Right lung (tissue), 10 donors: Measurements from ENCODE around the gene KCNA2. TPM values are rescaled to one million over a fixed set of nuclear protein-coding genes. Genes with fewer than 3 reads are reported as not detected.
A peak's percentile ranks its signal among the peaks of the same experiment; 100 is the strongest.

Source experiments
- DNase-seq, 2 donors: peaks; one replicate each; pipeline ENCODE4 v3.0.0-alpha.2; 2013
- long read RNA-seq, 8 donors: transcript quantifications; one replicate each; lab custom pipeline, GENCODE V29; 2026
- polyA plus RNA-seq, 5 donors: library from polyadenylated mRNA; unstranded; fragments of 120-200 nt; gene quantifications; one replicate each; pipeline versions ENCODE4 v1.2.1 to v1.2.3, GENCODE V29; 2013; ENCODE audit warnings: inconsistent platforms in 1 of 5, low replicate concordance in 1 of 5; ENCODE audit not compliant: insufficient read length in 5 of 5, insufficient read depth in 1 of 5

Gene KCNA2
- polyA plus RNA-seq: under 1 TPM; 0.62 to 0.99 (median 0.81) TPM
- long read RNA-seq, donor 1: 0 reads
- long read RNA-seq, donor 2: 0 reads
- long read RNA-seq, donor 3: 0 reads
- long read RNA-seq, donor 4: 0 reads
- long read RNA-seq, donor 5, partial matches to known transcripts: 0 of 1 reads
- long read RNA-seq, donor 5, other reads (novel, unspliced or antisense): 0 of 1 reads
- long read RNA-seq, donor 6: 0 reads
- long read RNA-seq, donor 7: 0 reads
- long read RNA-seq, donor 8: 0 reads

- DNase-seq: peak; percentile 67 to 71
These were observed at the start of gene KCNA2 for GRCh38 chr1:110605901-110606656. KCNA2 (minus strand) TSS chr1:110606358; CDS start chr1:110604782, 1,576 bp downstream.

- no peak for DNase-seq
These were observed 44.5 kb upstream of the KCNA2 start for GRCh38 chr1:110650609-110651008.

- no peak for DNase-seq
These were observed 42.3 kb upstream of the KCNA2 start for GRCh38 chr1:110648417-110648816.

DNA sequence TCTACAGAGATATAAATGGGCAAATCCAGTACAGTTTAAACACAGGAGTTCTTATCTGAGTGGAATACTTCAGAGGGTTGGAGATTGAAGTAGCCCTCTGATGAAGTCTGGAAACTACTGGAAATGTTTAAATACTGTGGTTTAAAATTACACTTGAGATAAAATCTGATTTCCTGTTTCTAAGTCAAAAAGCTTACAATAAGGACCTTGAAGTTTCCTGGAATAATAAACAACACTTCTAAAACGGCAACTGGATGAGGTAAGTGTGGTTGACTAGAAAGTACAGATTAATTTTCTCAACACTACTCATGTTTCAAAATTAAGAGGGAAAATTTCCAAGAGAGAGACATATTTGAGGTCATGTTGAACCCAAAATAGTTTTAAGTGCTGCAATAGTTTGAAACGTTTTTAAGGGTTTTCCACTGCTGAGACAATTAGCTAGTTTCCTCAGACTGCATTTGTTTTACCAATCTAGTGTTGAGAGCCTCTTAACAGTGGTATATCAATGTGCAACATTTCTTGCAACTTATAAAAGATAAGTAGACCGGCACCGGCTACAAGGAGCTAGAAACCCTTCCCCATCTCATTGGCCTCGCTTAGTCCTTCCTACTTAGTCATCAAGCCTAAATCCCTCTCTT, 41.2 kb upstream of the KCNA2 start:
- peak; percentile 75 to 82 for DNase-seq

DNA sequence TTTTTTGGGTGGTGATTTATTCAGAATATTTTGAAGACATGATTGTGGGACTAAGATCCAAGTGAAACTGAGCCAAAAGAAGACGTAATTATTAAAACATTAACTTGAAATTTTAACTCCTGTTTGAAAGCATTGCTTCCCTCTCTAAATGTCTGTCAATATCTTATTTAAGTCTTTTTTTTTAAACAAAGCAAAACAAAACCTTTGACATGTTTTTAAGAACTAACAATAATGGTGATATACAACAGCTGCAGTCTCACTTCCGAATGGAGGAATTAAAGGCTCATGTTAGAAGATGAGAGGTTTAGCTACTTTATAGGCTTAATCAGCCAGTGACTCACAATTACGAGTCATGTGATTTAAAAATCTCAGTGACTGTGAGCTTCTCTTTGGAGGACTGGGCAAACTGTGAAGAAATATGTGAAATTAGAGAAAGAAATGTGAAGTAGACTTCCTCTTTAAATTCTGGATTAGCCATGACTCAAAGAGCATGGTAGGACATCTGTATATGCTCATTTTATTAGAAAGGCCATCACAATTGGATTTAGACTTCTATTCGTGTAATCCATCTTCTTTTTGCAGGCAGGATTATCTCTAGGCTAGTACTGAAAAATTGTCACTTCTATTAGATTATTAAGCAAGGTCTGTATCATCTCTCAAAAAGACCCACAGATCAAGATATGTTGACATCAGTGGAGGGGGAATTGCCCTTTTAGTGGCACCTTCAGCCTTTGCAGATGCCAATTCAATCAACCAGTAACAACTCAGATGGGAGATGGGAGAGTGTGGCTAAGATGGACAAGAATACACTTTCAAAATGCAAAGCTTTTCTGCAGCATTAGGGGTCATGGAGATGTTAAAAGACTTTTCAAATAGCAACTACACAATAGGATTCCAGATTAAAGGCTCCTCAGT, 39.9 kb upstream of the KCNA2 start:
- peak in 1 of 2 donors; percentile 32 for DNase-seq

DNA sequence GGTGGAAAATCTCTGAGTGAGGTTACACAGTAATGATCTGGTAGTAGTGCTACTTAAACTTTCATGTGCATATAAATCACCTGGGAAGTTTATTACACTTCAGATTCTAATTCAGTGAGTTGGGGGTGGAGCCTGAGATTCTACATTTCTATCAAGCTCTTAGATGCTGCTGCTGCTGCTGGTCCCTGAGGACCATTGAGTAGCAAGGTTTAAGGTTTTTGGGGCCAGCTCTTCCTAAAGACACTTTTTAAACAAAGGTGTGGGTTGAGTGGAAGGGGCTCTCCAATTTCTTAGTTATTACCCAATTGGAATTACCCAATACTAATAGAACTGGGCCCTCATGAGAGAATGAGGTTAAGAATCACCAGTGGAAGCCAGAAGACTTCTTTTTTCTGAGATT, 39.1 kb upstream of the KCNA2 start:
- DNase-seq: no peak

GRCh38 chr1:110643879-110644472, 37.8 kb upstream of the KCNA2 start:
- no peak for DNase-seq

- DNase-seq: no peak
These were observed 33.7 kb upstream of the KCNA2 start for GRCh38 chr1:110639724-110640386.

- DNase-seq: no peak
These were observed 32.4 kb upstream of the KCNA2 start for GRCh38 chr1:110638556-110638955.

- DNase-seq: no peak
These were observed 31.9 kb upstream of the KCNA2 start for GRCh38 chr1:110638058-110638457.

- DNase-seq: no peak
These were observed 31.3 kb upstream of the KCNA2 start for GRCh38 chr1:110637475-110637874.

DNA sequence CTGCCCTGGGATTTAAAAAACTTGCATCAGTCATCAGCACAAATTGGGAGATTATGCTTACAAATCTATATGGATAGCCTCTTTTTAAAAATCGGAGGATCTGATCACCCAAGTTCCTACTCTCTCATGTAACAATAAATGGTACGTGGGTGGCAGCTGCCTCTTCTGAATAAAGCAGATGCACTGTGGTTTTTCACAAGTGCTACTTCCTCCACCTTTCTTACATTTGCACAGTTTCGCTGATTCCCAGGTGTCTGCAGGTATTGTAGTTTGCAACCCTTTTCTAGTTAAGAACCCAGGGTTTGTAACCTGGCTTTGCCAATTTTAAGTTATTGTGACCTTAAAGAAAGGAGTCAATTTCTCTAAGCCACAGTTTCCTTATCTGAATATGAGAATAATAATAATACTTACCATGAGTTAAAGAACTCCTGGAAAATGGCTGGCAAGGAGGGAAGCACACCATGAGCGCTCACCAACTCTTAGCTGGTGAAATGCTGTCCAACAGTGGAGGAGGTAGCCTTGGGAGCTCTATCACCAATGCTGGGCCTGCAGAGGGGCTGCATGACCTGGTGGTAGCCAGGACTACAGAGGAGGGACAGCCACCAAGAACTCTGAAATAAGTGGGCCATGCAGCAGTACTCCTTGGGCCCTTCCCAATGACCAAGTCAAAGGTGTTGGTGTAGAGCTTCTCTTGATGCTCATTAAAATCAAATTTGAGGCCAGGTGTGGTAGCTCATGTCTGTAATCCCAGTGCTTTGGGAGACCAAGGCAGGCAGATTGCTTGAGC, 30.2 kb upstream of the KCNA2 start:
- DNase-seq: no peak

DNA sequence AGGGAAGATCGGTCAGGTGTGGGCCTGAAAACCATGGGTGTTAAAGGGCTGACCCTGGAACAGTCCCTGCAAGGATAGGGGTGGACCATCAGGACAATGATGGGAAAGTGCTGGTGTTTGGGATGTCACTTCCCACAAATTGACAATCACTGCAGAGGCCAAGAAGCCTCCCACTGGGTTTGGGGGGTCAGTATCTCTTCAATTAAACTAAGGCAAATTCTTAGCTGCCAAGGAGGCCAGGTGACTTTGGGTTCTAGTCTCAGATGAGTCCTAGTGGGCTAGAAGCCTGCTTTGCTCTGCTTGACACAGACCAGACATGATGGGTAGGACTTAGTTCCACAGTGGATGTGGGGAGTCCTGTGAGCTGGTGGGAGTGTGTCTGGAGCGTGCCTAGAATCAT, 29.3 kb upstream of the KCNA2 start:
- no peak for DNase-seq

DNA sequence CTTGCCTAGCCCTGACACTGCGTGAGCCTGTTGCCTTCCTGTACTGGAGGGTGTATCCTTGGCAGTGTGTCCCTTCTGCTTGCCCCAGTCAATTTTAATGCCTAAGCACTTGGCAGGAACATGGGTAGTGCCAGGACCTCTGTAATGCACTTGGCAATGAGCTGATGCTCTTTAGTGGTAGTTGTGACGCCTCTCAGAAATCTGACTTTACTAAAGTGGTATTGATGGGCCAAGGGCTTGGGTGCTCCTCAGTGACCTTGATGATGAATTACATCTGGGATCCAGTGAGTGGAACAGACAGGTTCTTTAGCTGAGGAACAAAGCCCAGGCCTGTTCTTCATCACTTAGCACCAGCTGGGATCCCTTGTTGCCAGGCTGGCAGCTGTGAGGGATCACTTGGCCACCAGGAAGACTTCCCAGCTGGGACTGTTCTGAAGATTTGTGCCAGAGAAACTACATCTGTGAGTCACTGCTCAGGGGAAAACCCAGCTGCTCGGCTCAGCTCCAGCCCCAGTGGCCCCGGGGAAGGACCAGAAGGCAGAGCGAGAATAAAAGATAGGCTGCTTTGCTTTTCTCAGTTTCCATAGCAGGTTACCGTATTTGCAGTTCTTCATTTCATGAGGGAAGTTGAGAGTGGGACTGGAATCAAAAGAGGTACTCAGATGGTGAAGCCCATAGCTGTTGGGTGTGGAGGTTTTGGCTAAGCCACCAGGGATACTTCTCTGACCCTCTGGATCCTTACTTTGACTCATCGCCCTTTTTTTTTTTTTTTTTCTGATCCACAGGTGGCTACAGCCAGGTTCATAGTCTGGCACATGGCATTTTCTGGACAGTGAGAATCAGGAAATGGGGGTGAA, 28.5 kb upstream of the KCNA2 start:
- peak; percentile 91 to 92 for DNase-seq

GRCh38 chr1:110634086-110634454, 27.9 kb upstream of the KCNA2 start:
- DNase-seq: no peak

- no peak for DNase-seq
These were observed 27.5 kb upstream of the KCNA2 start for GRCh38 chr1:110633646-110634030.

DNA sequence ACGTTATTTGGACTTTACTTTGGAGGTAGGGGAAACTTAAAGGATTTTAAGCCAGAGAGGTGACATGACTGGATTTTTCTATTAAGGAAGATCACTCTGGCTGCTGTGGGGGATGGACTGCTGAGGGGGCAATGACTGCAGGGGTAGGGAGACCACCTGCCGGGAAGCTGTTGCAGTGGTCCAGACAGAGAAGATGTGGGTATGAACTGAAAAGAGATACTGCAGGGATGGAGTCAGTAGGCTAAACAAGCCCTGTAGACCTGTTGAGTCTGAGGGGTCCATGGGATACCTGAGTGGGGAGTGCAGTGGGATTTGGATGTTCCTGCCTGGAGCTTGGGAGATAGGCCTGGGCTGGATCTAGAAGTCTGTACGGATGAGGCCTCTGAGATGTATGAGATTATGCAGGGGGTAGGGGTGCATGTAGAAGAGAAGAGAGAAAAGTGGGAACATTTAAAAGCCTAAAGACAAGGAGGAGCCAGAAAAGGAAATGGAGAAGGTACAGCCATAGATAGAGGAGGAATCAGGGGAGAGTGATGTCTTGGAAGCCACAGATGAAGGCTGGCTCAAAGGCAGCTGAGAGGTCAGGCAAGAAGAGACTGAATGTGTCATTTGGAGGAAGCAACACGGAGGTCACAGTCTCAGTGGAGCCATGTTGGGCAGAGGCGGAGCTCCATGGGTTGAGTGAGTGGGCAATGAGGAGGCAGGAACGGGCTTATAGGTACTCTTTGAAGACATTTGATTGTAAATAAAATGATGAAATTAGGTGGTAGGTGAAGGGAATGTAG, 25.9 kb upstream of the KCNA2 start:
- DNase-seq: no peak
